Measurements from ENCODE around the gene DHRSX. TPM values are rescaled to one million over a fixed set of nuclear protein-coding genes. Genes with fewer than 3 reads are reported as not detected.

Gene DHRSX
- total and polyA plus RNA-seq, 2 experiments from 2014 or later = 37.2 to 71.7 TPM

DNA sequence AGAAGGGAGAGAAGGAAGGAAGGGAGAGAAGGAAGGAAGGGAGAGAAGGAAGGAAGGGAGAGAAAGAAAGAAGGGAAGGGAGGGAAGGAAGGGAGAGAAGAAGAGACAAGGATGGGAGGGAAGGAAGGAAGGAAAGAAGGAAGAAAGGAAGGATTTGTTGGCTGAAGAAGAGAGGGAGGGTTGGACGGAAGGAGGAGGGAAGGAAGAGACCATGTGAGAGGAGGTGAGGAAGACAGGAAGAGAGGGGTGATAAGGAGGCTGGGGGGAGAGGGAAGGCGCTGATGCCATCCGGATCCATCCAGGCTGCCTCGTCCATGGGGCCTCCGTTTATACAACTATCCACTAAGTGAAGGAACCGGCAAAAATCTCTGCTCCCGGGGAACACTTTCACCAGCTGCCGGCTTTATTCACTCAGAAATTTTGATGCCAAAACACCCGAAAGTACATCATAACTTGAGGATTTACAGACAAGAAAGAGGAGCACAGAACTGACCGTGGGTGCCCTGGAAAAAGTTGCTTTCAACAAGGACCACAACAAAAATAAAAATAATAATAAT lies 14.9 kb downstream of the DHRSX start:
- Histone ChIP-seq H3K36me3 (replicated peaks; ENCODE audit: insufficient read depth, low read depth) (no peaks in the 10 kb centered on the region), H3K4me1 (ENCODE audit: insufficient read depth) (no peaks in the 10 kb centered on the region), H3K27me3 (no peaks in the 10 kb centered on the region), H3K4me2 (no peak overlapping the region), H3K27ac (no peak overlapping the region), H2AFZ (no peak overlapping the region), H3K9me2 (replicated peaks; ENCODE audit: insufficient read depth) (no peaks in the 10 kb centered on the region), H4K20me1 (ENCODE audit: insufficient read depth, poor library complexity, severe bottlenecking) (peaks cover 14% of the 10 kb centered on the region), H3K4me3 (no peak overlapping the region), H3K79me2 (peaks cover 85% of the 10 kb centered on the region), H3K9me3 (ENCODE audit: low read depth) (no peaks in the 10 kb centered on the region)
- no peak for DNase-seq (ENCODE audit: low spot score)
- TF ChIP-seq EZH2phosphoT487 (IDR thresholded peaks at IDR 0.05; ENCODE audit: low read depth, severe bottlenecking, unreplicated experiment) (no peak), CTCF (IDR thresholded peaks at IDR 0.05; ENCODE audit: poor library complexity) (no peak), EZH2 (IDR thresholded peaks at IDR 0.05; ENCODE audit: borderline replicate concordance) (no peak)
- WGBS (ENCODE audit: low lambda C conversion rate, missing lambda C conversion rate) = 88% methylated on average over 9 of the region's 10 CpGs

- no peaks in the 10 kb centered on the region for H3K36me3 ChIP-seq (replicated peaks; ENCODE audit: insufficient read depth, low read depth)
- H3K4me2 ChIP-seq = no peak overlapping the region
Measured at GRCh38 chrX:2484721-2485648, 15.8 kb downstream of the DHRSX start.

DNA sequence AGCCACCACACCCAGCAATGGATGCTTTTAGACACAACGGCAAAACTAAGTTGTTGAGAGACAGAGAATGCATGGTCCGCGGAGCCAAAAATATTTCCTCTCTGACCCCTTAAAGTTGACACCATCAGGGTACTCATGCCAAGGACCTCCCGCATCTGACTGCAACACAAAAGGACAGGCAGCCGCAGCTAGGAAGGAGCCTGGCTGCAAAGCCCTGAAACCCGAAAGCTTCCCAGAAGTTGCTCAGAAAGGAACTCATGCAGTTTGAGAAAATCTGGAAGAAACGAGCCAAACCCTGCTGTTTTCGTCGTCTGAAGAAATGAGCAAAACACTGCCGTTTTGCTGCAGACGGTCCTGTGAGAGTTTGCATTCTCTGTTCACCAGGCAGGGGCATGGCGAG lies 16.5 kb downstream of the DHRSX start:
- H3K27me3 ChIP-seq = no peaks in the 10 kb centered on the region
- no peak overlapping the region for H2AFZ ChIP-seq
- no peaks in the 10 kb centered on the region for H3K4me1 ChIP-seq (ENCODE audit: insufficient read depth)
- no peaks in the 10 kb centered on the region for H3K9me2 ChIP-seq (replicated peaks; ENCODE audit: insufficient read depth)
- H4K20me1 ChIP-seq (ENCODE audit: insufficient read depth, poor library complexity, severe bottlenecking) = peaks cover 14% of the 10 kb centered on the region
- H3K4me2 ChIP-seq = no peak overlapping the region
- H3K79me2 ChIP-seq = peaks cover 86% of the 10 kb centered on the region
- H3K4me3 ChIP-seq = no peak overlapping the region
- WGBS (ENCODE audit: low lambda C conversion rate, missing lambda C conversion rate) = 92% methylated on average over 12 of the region's 12 CpGs
- no peaks in the 10 kb centered on the region for H3K9me3 ChIP-seq (ENCODE audit: low read depth)
- TF ChIP-seq CTCF (IDR thresholded peaks at IDR 0.05; ENCODE audit: poor library complexity) = no peak
- no peak for TF ChIP-seq EZH2 (IDR thresholded peaks at IDR 0.05; ENCODE audit: borderline replicate concordance)
- no peak for TF ChIP-seq EZH2phosphoT487 (IDR thresholded peaks at IDR 0.05; ENCODE audit: low read depth, severe bottlenecking, unreplicated experiment)
- no peak overlapping the region for H3K27ac ChIP-seq
- DNase-seq (ENCODE audit: low spot score) = no peak
- no peaks in the 10 kb centered on the region for H3K36me3 ChIP-seq (replicated peaks; ENCODE audit: insufficient read depth, low read depth)

More at GRCh38 chrX:2484721-2485648, 15.8 kb downstream of the DHRSX start:
- H2AFZ ChIP-seq = no peak overlapping the region
- H3K79me2 ChIP-seq = peaks cover 86% of the 10 kb centered on the region
- no peaks in the 10 kb centered on the region for H3K9me2 ChIP-seq (replicated peaks; ENCODE audit: insufficient read depth)
- H3K27me3 ChIP-seq = no peaks in the 10 kb centered on the region
- peaks cover 14% of the 10 kb centered on the region for H4K20me1 ChIP-seq (ENCODE audit: insufficient read depth, poor library complexity, severe bottlenecking)
- TF ChIP-seq EZH2phosphoT487 (IDR thresholded peaks at IDR 0.05; ENCODE audit: low read depth, severe bottlenecking, unreplicated experiment) (no peak), CTCF (IDR thresholded peaks at IDR 0.05; ENCODE audit: poor library complexity) (no peak), EZH2 (IDR thresholded peaks at IDR 0.05; ENCODE audit: borderline replicate concordance) (no peak)
- H3K4me3 ChIP-seq = no peak overlapping the region
- no peaks in the 10 kb centered on the region for H3K4me1 ChIP-seq (ENCODE audit: insufficient read depth)
- no peak for DNase-seq (ENCODE audit: low spot score)
- no peaks in the 10 kb centered on the region for H3K9me3 ChIP-seq (ENCODE audit: low read depth)
- 75% methylated on average over 26 of the region's 26 CpGs for WGBS (ENCODE audit: low lambda C conversion rate, missing lambda C conversion rate)
- peak overlapping the region; percentile 57 for H3K27ac ChIP-seq
